Activated CD8-positive, alpha-beta memory T cell treated with anti-CD3 and anti-CD28 coated beads for 36 hours (primary cell): Measurements from ENCODE around the gene TBC1D10A. TPM values are rescaled to one million over a fixed set of nuclear protein-coding genes. Genes with fewer than 3 reads are reported as not detected.

Source experiments
- CTCF ChIA-PET: fragments of 350-600 bp; sonication (Branson Sonifier 250); formaldehyde crosslinking; loops from one replicate; lab custom pipeline; 2021; ENCODE audit warnings: antibody characterized with exemption; lab: Charles Lee
- POLR2A ChIA-PET: fragments of 350-600 bp; sonication (Branson Sonifier 250); formaldehyde crosslinking; loops from one replicate; lab custom pipeline; 2021; ENCODE audit warnings: antibody characterized with exemption; lab: Charles Lee
- total RNA-seq, 2 experiments: library from RNA; stranded (reverse); gene quantifications; one replicate each; pipeline ENCODE4 v1.2.3, GENCODE V29; 2021

The TBC1D10A gene
- total RNA-seq, 2 experiments from 2014 or later: 12.8 to 13.0 TPM

DNA sequence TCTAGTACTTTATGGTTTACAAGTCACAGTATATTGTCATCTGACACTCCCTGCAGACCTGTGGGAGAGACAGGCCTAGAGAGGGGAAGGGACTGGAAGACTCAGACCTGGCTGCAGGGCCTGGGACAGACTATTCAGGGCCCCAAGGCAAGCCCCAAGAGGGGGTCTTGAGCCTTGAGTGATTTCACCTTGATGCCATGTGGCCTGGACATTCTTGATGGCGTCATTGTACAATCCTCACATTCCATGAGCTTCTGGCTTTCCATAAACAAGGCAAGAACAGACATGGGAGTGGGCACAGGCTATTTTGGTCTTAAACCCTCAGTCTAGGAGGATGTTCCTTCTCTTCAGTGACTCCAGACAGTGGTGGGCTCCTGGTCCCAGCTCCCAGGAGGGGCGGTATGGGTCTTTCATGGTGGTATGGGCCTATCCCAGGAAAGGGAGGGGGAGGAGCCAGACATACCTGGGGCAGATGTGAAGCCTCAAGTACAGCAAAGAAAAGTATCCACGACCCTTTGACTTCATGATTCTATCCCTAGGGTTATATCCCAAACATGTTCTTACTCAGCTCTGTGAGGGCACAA is 1.8 kb upstream of the TBC1D10A start:
- POLR2A ChIA-PET: no interaction called here
- CTCF ChIA-PET: interaction anchor here (1.4 to 5.7 kb wide), 4 partner anchors 28 to 59 kb away, joined by 3 to 39 read pairs (median 6); partner anchors contain the start of genes CASTOR1, CCDC157, RNF215 and SF3A1

- POLR2A ChIA-PET: no interaction called here
- CTCF ChIA-PET: interaction anchor here (1.4 to 5.7 kb wide), 4 partner anchors 29 to 59 kb away, joined by 3 to 39 read pairs (median 6); partner anchors contain the start of genes CASTOR1, CCDC157, RNF215 and SF3A1
Observed at GRCh38 chr22:30327864-30328345, 1.2 kb upstream of the TBC1D10A start.

- ChIA-PET CTCF (interaction anchor here (2.1 to 5.7 kb wide), 4 partner anchors 12 to 61 kb away, joined by 5 to 39 read pairs (median 14); partner anchors contain the start of genes CASTOR1 and RNF215), POLR2A (interaction anchor here (0.6 to 1.9 kb wide), 6 partner anchors 12 to 104 kb away, joined by 3 to 9 read pairs (median 4); partner anchors contain the start of gene CASTOR1)
Observed at GRCh38 chr22:30326255-30326705, 461 bp downstream of the TBC1D10A start.

GRCh38 chr22:30325724-30326254 is 952 bp downstream of the TBC1D10A start:
- ChIA-PET CTCF (interaction anchor here (4.1 to 5.7 kb wide), 2 partner anchors 11 to 37 kb away, joined by 19 to 39 read pairs; partner anchors contain the start of gene CASTOR1), POLR2A (interaction anchor here (1.9 kb wide), 1 partner anchor 36 kb away, joined by 9 read pairs; the partner anchor contains the start of gene CASTOR1)

GRCh38 chr22:30325065-30325720 is 1.5 kb downstream of the TBC1D10A start:
- POLR2A ChIA-PET: interaction anchor here (1.9 kb wide), 1 partner anchor 35 kb away, joined by 9 read pairs; the partner anchor contains the start of gene CASTOR1
- CTCF ChIA-PET: interaction anchor here (0.7 to 5.7 kb wide), 3 partner anchors 10 to 62 kb away, joined by 3 to 39 read pairs (median 19); partner anchors contain the start of genes CASTOR1 and RNF215

DNA sequence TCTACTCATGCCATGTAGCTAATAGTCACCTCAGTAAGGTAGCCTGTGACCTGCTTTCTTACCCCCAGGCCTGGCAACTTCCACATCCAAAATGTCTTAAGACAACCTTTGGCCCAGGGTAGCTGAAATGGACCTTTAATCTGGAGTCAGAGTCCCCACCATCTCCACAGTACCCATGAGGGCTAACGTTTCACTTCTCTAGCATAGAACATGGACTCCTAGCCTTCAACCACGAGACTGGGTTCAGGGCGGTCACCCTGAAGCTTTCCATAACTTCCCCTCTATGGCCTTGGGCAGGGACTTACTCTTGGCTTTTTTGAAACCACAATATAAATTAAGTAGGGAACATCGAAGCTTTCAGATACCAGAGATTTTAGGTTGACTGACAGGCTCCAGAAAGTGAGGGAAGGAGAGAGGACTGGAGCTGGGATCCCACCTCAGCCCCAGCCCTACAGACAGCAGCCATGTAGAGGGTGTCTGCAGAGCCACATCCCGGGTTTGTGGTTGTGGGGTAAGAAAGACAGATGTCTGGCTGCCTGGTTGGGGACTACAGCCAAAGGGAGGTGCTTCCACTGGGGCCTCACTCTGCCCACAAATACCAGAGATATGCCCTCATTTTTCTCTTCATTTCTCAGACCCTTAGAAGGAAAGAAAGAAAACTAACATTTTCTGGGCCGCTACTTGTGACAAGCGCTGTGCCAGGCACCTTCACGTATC is 2.6 kb downstream of the TBC1D10A start:
- ChIA-PET POLR2A (no interaction called here), CTCF (interaction anchor here (1.2 to 5.7 kb wide), 3 partner anchors 9 to 87 kb away, joined by 5 to 39 read pairs (median 19); partner anchors contain the start of gene CASTOR1)

DNA sequence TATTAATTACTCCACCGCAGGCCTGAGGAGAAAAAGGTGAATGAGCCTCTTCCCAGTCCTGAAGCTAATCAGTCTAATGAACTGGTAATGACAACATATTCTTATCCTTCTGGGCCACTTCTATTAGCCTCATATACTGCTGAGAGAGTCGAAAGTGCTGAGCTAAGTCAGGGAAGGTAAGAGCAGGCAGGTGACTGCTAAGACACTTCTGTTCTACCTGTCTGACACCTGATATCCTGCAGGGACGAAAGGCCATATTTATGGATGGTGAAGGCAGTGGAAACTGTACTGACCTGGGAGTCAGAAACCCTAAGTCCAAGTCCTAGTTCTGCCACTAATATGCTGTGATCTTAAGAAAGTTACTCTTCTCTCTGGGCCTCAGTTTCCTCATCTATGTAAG is 3.5 kb downstream of the TBC1D10A start:
- ChIA-PET POLR2A (interaction anchor here (0.7 to 1.0 kb wide), 2 partner anchors 9 to 10 kb away, joined by 3 read pairs; no protein-coding TSS in a partner anchor), CTCF (interaction anchor here (1.0 to 5.7 kb wide), 3 partner anchors 9 to 35 kb away, joined by 3 to 39 read pairs (median 19); partner anchors contain the start of gene CASTOR1)

- CTCF ChIA-PET: no interaction called here
- POLR2A ChIA-PET: no interaction called here
Observed at GRCh38 chr22:30321461-30321860, 5.3 kb downstream of the TBC1D10A start.

DNA sequence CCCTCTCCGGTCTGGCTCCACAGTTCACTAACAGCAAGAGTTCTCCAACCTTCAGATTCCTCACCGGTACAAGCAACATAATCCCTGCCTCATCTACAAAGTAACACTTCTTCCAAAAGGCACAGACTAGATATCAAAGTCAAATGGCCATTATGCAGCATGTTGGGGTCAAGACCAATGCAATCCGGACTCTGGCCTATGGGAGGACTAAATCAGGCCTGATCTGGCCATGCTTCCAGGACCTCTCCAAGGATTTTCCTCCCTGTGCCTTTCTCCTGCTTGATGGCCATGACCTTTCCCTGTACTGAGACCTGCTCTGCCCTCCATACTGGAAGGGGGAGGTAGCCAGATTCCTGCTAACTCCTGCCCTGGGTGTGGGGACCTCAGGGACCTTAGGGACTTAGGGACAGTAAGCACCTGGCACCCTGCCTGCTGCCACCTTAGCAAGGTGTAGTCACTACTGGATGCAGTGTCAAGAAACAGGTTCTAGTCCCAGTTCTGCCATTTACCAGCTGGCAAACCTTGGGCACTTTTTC is 6.7 kb downstream of the TBC1D10A start:
- ChIA-PET POLR2A (no interaction called here), CTCF (interaction anchor here (0.7 to 1.7 kb wide), 2 partner anchors 17 to 32 kb away, joined by 3 read pairs; no protein-coding TSS in a partner anchor)

DNA sequence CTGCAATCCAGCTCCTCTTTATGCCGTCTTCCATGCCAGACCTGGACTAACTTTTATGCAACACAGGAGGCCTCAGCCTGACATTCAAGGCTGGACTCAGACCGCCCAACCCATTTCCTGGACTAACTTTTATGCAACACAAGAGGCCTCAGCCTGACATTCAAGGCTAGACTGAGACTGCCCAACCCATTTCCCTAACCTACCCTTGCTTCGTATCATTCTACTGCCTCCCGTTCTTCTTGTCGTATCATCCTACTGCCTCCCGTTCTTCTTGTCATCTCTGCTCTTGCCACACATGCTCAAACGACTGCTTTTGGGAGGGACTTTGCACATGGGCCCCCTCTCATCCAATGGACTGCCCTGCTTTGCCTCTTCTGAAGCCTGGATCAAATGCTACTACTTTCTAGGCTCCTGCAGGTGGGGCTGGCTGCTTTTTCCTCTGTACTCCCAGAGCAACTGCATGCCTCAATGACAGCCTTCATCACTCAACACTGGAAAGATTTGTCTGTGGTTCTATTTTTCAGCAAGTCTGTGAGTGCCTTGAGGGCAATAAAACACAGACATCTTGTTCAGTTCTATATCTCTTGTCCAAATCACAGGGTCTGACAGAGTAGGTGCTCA is 7.8 kb downstream of the TBC1D10A start:
- POLR2A ChIA-PET: no interaction called here

DNA sequence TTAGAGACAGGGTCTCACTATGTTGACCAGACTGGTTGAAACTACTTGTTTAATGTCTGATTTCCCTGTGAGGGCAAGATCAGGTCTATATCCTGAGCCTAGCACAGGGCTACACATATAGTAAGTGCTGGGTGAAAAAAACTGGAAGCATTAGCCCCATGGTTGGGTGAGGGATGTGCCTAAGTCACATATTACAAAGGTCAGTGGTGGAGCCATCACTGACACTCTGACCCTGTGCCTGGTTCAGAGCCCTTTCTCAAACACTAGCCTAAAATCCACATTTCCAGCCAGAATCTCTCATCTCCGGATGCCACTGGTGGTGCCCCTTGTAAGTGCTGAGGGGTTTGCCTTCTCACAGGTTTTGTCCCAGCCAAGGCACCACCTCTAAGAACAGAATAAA is 9.0 kb downstream of the TBC1D10A start:
- CTCF ChIA-PET: interaction anchor here (3.2 kb wide), 1 partner anchor 29 kb away, joined by 15 read pairs; the partner anchor contains the start of gene CASTOR1

More for the DNA sequence above, 7.8 kb downstream of the TBC1D10A start:
- CTCF ChIA-PET: interaction anchor here (1.7 kb wide), 1 partner anchor 31 kb away, joined by 3 read pairs; no protein-coding TSS in a partner anchor

DNA sequence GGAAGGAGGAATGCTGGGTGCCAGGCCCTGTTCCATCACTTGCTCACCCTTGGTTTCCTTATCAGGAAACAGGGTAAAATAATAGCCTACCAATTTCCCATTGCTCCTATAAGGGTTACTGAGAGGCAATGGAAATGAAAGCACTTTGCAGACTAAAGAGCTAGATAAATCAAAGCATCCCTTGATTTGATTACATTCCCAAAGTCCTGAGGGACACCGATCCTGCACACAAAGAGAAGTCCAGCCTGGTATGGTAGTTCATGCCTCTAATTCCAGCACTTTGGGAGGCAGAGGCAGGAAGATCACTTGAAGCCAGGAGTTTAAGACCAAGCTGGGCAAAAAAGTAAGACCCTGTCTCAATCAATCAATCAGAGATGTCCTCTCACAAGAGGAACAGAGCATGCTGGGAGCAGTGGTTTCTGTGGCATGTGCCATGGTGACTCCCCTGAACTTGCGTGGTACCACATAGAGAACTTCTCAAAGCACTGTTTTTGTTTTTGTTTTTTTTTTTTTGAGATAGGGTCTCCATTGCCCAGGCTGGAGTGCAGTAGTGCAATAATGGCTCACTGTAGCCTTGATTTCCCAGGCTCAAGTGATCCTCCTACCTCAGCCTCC is 10.7 kb downstream of the TBC1D10A start:
- ChIA-PET CTCF (interaction anchor here (1.3 to 3.8 kb wide), 3 partner anchors 9 to 28 kb away, joined by 4 to 19 read pairs (median 15); partner anchors contain the start of genes CASTOR1 and TBC1D10A), POLR2A (interaction anchor here (0.5 kb wide), 1 partner anchor 941 kb away, joined by 6 read pairs; no protein-coding TSS in a partner anchor)

More for the DNA sequence above, 9.0 kb downstream of the TBC1D10A start:
- POLR2A ChIA-PET: no interaction called here

DNA sequence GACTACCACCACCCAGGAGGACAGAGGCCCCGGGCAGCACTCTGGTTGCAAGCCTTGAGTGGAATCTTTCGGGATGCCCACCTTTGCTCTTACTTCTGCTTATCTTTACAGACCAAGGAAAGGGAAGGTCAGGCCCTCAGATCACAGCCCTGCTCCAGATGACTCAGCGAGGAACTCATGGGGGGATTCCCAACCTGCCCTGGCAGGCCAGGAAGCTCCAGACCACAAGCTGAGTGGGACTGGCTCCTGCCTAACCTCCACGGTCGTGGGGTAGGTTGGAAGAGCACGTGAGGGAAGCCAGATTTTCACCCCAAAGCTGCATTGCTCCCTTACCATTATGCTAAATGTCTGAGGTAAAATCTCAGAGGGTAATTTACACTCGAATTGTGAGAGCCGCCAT is 11.8 kb downstream of the TBC1D10A start:
- ChIA-PET CTCF (interaction anchor here (0.7 to 3.8 kb wide), 3 partner anchors 11 to 35 kb away, joined by 3 to 19 read pairs (median 15); partner anchors contain the start of genes CASTOR1 and TBC1D10A), POLR2A (no interaction called here)

DNA sequence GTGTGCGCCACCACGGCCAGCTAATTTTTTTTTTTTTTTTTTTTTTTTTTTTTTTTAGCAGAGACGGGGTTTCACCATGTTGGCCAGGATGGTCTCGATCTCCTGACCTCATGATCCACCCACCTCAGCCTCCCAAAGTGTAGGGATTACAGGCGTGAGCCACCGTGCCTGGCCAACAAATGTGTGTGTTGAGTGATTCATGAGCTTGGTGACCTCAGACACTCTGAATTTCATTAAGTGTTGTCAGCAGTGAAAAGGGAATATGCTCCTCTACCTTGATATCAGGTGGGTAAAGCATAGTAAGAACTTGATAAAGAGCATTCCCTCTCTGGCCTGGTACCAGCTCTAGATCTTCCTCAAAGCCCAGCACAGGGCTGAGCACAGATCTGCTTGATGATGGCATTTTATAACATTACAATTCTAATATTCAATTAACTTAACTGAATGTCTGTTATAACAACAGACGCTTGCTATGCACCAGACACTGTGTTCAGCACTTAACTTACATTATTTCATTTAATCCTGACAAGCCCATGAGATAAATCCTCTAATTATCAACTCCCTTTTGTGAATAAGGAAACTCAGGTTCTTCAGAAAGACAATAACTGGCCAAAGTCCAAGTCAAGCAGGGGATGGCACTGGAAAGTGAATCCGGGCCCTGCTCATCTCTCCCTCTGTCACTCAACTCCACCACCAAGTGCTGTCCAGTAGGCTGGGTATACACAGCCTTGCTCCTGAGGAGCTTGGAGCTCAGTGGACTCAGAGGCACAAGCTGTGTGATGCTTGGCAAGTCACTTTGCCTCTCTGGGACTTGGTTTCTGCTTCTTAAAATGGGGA is 13.0 kb downstream of the TBC1D10A start:
- CTCF ChIA-PET: interaction anchor here (0.7 to 3.8 kb wide), 4 partner anchors 12 to 74 kb away, joined by 3 to 19 read pairs (median 10); partner anchors contain the start of genes CASTOR1, RNF215 and TBC1D10A

DNA sequence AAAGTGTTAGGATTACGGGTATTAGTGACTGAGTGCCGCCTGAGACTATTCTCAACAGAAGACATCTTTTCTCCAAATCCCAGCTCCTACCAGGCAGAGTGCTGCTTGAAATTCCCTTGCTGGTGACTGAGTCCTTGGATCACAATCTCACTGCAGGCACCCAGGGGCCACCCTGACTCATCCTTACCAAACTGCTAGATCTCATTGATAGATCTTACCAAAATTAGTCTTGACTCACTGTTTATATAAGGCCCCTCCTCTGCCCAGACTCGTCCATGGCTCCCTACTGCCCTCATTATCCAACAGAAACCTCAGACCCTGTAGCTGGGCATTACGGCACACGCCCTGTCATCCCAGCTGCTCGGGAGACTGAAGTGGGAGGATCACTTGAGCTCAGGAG is 14.7 kb downstream of the TBC1D10A start:
- ChIA-PET CTCF (interaction anchor here (0.6 to 2.5 kb wide), 2 partner anchors 24 to 92 kb away, joined by 3 to 16 read pairs; partner anchors contain the start of gene CASTOR1), POLR2A (no interaction called here)

More for the DNA sequence above, 13.0 kb downstream of the TBC1D10A start:
- POLR2A ChIA-PET: interaction anchor here (0.6 kb wide), 1 partner anchor 50 kb away, joined by 6 read pairs; no protein-coding TSS in a partner anchor
